ENCODE results near the gene PPARD. TPM values are rescaled to one million over a fixed set of nuclear protein-coding genes. Genes with fewer than 3 reads are reported as not detected.

PPARD gene
- total RNA-seq, 4 donors from 2014 or later = 6.4 to 37.6 (median 14.3) TPM

DNA sequence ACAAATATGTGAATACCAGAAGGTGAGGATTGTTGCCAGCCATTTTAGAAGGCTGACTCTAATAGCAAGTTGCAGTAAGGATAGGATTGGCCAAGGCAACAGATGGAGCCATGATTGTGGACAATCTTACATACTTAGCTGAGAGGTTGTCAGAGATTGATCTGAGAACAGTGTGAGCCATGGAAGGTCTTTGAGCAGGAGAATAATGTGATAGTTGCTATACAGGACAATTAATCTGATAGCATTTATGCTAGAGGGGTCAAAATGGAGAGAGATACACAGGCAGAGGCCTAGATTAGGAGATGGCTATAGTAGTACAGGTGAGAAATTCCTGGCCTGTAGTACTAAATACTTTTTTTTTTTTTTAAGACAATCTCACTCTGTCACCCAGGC lies 23.8 kb downstream of the PPARD start:
- TF ChIP-seq, protein P1, sequence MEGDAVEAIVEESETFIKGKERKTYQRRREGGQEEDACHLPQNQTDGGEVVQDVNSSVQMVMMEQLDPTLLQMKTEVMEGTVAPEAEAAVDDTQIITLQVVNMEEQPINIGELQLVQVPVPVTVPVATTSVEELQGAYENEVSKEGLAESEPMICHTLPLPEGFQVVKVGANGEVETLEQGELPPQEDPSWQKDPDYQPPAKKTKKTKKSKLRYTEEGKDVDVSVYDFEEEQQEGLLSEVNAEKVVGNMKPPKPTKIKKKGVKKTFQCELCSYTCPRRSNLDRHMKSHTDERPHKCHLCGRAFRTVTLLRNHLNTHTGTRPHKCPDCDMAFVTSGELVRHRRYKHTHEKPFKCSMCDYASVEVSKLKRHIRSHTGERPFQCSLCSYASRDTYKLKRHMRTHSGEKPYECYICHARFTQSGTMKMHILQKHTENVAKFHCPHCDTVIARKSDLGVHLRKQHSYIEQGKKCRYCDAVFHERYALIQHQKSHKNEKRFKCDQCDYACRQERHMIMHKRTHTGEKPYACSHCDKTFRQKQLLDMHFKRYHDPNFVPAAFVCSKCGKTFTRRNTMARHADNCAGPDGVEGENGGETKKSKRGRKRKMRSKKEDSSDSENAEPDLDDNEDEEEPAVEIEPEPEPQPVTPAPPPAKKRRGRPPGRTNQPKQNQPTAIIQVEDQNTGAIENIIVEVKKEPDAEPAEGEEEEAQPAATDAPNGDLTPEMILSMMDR (IDR thresholded peaks at IDR 0.05) = no peak
- no peak for ATAC-seq (ENCODE audit: low FRiP score)
- no peak for DNase-seq (ENCODE audit: low spot score)

DNA sequence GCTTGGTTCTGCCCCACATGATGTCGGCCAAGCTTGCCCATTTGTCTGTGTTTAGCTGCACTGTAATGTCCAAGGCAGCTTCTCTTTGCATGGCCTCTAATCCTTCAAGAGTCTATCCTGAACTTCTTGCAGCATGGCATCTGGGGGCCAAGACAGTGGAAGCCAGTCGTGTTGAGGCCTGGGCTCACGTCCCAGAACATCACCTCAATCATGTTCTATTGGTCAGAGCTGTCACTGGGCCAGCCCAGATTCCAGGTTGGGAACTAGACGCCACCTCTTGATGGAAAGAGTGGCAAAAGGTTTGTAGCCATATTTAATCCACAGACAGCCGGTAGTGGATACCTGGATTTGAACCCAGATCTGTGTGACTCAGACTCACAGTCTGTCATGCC lies 25.3 kb downstream of the PPARD start:
- no peak for ATAC-seq (ENCODE audit: low FRiP score)
- TF ChIP-seq, protein P1 (IDR thresholded peaks at IDR 0.05) = no peak
- no peak for DNase-seq (ENCODE audit: low spot score)

DNA sequence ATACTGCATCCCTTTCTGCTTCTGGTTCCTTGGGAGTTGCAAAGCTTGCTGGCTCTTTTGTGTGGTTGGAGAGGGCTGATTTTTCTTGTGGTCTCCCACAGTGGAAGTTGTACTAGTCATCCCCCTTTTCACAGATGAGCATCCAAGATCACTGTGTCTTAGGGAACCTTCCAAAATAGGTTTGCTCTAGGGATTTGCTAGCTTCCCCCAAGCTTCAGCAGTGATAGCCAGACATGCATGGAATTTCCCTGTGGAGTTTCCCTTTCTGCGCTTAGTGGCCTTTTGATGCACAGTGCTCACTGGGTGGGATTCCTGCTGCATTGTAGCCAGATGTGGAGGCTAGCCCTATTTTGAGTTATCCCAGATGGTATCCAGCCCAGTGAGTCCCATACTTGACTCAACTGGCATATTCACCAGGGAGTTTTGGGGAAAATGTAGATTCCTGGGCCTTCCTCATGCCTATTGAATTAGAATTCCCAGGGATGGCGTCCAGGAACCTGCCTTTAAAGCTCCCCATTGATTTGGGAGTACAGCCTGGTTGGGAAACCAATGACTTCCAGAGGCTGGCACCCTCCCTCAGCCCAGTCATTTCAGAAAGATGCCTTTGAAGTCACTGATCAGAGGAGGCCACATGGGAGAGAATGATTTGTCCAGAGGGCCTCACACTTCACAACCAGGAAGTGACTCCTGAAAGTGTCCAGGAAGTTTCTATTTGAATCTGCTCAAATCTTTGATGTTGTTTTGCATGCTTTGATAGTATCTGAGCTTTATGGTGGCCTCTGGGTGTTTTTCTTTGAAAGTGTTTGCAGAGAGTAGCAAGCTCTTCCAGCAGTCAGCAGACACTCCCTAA lies 25.9 kb downstream of the PPARD start:
- ATAC-seq (ENCODE audit: low FRiP score) (no peak), DNase-seq (ENCODE audit: low spot score) (no peak)
- TF ChIP-seq, protein P1 (IDR thresholded peaks at IDR 0.05) = no peak

DNA sequence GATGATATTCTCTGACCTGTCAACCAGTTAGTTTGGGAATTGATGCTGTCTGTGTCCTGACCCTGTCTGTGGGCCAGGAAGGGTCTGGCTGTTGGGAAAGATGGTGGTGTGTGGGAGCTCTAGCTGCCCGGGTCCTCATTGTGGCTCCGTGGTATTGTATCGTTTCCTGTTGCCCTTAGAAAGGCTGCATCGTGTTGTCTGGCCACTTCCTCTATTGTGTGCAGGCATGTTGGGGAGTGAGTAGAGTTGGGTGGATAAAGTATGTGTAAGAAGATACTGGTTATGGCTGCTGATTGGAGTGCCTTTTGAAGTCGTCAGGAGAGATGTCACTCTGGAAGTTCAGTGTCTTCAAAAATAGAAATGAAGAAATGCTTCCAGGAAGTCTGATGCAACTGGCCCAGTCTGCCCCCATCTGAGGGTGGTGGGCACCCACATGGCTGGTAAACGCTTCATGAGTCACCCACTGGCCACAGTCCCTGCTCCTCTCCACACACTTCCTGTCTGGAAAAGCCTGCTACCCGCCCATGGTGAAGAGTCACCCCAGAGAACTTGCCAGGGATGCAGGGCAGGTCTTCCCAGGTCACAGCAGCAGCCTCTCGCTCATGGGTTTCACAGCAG lies 27.9 kb downstream of the PPARD start:
- no peak for DNase-seq (ENCODE audit: low spot score)

DNA sequence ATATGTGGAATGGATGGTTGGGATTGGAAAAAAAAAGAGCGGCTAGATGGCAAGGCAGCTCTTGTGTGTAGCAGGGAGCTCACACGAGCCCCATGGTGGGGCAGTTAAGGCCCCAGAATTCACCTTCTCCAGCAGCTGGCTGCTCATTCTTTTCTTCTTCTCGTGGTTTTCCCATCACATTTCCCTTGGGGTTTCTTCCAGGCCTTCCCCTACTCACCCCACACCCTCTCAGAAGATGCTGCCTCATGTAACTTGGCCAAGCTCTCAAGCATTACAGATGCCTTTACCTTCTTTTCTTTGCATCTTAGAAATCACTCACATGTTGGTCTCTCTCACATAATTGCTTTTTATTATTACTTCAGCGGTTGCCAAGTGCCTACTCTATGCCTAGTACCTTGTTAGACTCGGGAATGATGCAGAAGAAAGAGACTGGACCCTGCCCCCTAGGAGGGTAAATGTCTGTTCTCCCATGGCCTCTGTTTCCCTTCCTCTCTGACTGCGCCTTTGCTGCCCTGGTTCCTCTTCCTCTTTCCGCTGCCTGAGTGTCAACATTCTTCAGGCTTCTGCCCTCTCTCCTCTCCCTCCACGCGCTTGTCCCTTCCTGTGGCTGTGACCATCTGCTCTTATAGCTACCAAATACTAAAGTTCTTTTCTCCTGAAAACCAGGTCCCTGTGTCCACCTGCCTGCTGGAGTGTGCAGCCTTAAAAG lies 28.6 kb downstream of the PPARD start:
- TF ChIP-seq, protein P1 (IDR thresholded peaks at IDR 0.05) = no peak
- DNase-seq (ENCODE audit: low spot score) (no peak), ATAC-seq (ENCODE audit: low FRiP score) (no peak)

More for the DNA sequence above, 27.9 kb downstream of the PPARD start:
- TF ChIP-seq, protein P1 (IDR thresholded peaks at IDR 0.05) = no peak
- ATAC-seq (ENCODE audit: low FRiP score) = peak; percentile 92

DNA sequence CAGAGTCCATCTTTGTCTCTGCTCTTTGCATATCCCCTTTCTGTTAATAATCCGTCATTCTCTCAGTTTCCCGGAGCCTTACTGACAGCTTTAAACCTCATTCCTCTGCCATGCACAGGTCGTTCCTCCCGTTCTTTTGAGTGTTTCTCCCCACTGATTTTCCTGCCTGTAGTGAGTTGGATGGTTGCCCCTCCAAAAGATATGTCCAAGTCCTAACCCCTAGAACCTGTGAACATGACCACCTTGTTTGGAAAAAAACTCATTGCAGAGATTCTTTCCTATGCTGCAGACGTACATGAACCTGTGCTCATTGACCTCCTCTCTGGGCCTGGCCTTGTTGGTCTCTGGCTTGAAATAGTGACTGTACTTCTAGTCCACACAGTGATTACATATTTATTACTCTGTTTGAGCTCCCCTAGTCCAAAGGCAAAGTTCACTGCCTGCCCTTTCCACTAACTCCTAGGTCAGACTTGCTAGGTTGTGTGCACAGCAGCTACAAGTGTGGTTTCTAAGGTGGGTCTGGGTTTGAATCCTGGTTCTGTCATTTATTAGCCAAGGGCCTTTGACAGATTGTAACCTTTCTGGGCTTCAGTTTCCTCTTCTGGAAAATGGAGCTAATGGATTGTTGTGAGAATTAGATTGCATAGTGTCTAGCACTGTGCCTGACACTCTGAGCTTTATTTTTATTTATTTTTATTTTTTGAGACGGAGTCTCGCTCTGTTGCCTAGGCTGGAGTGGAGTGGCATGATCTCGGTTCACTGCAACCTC lies 29.3 kb downstream of the PPARD start:
- ATAC-seq (ENCODE audit: low FRiP score) (no peak), DNase-seq (ENCODE audit: low spot score) (no peak)
- TF ChIP-seq, protein P1 (IDR thresholded peaks at IDR 0.05) = no peak
